Ovary (tissue), 3 donors: ENCODE data around the gene CRABP2.

Source experiments
- POLR2A ChIP-seq: fragments of 450-650 bp; IDR thresholded peaks from one replicate; pipeline ENCODE4 v1.6.1; 2017; ENCODE audit warnings: antibody characterized with exemption, mild to moderate bottlenecking, moderate library complexity
- TF ChIP-seq, protein P1 (sequence below), 3 donors: fragments of 450-650 bp in 2 of 3; fragments of 200-600 bp in 1 of 3; IDR thresholded peaks; one replicate each; pipeline versions ENCODE4 v1.5.1 to v1.8.0; 2016 to 2022; ENCODE audit warnings: antibody characterized with exemption in 3 of 3, mild to moderate bottlenecking in 1 of 3
- donor health status: DM: no; HTN: no; CAD: no.

DNA sequence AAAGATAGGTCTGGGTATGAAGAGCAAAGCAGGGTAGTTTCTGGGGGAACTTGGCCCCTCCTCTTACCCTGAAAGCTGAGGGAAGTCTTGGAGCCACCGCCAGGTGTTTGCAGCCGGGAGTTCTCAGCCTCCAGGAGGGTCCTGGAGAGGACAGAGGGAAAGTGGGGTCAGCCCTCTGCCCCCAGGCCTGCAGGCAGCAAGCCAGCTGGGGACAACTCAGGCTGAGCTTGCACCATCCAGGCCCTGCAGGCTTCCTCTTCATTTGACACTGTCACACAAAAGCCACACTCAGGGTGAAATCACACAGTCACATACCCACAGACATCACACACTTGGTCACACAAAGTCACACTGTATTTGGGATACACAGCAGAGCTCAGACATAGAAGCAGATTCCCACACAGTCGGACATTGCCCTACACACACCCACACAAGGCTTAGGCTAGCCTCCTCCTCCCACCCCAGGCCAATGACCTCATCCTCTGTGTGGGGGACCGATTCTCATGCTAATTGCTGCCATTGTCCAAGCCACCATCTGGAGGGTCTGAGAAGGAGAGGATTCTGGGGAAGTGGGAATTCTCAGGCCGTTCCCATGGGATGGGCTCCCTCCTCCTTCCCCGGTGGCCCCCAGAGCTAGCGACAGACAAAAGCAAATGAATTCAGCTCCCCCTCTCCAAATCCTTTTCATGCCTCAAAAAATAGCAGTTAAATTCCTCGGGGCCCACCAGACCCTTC, 31.8 kb downstream of the CRABP2 start:
- TF ChIP-seq, protein P1, sequence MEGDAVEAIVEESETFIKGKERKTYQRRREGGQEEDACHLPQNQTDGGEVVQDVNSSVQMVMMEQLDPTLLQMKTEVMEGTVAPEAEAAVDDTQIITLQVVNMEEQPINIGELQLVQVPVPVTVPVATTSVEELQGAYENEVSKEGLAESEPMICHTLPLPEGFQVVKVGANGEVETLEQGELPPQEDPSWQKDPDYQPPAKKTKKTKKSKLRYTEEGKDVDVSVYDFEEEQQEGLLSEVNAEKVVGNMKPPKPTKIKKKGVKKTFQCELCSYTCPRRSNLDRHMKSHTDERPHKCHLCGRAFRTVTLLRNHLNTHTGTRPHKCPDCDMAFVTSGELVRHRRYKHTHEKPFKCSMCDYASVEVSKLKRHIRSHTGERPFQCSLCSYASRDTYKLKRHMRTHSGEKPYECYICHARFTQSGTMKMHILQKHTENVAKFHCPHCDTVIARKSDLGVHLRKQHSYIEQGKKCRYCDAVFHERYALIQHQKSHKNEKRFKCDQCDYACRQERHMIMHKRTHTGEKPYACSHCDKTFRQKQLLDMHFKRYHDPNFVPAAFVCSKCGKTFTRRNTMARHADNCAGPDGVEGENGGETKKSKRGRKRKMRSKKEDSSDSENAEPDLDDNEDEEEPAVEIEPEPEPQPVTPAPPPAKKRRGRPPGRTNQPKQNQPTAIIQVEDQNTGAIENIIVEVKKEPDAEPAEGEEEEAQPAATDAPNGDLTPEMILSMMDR (IDR thresholded peaks at IDR 0.05): no peak
- TF ChIP-seq POLR2A: no peak
